ENCODE results near the gene SYVN1.

- TF ChIP-seq POLR2AphosphoS5 (IDR thresholded peaks at IDR 0.05) (no peak), POLR2A (IDR thresholded peaks at IDR 0.05) (no peak)
Observed at GRCh38 chr11:65095427-65095826, 38.9 kb downstream of the SYVN1 start.
